LoVo (cell line): Measurements from ENCODE around the gene PPP2R3A.
"Not testable (repeated sequence)": the region's sequence is repeated elsewhere in the genome, so short reads cannot be mapped to it uniquely, and the experiment has no call there.

Experiments
- DNase-seq: peaks from one replicate; pipeline ENCODE4 v3.0.0-alpha.2; 2016; ENCODE audit warnings: low spot score

PPP2R3A gene

GRCh38 chr3:136083641-136084382 lies 118.3 kb downstream of the PPP2R3A start:
- DNase-seq, result peak; percentile 25

DNA sequence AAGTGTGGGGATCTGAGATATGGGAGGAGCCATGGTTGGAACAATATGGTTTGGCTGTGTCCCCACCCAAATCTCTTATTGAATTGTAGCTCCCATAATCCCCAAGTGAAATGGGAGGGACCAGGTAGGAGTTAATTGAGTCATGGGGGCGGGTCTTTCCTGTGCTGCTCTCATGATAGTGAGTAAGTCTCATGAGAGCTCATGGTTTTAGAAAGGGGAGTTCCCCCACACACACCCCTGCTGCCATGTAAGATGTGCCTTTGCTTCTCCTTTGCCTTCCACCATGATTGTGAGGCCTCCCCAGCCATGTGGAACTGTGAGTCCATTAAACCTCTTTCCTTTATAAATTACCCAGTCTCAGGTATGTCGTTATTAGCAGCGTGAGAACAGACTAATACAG lies 119.5 kb downstream of the PPP2R3A start:
- DNase-seq, result not testable (repeated sequence)

DNA sequence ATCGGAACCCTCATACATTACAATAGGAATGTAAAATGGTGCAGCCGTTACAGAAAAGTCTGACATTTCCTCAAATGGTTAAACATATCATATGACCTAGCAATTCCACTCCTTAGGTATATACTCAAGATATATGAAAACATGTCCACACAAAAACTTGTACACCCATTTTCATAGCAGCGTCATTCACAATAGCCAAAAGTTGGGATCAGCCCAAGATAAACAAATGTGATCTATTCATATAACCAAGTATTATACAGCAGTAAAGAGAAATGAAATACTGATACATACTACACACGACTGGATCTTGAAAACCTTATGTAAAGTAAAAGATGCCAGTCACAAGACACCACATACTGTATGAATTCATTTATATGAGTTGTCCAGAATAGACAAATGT lies 128.2 kb downstream of the PPP2R3A start:
- DNase-seq, result no peak

- DNase-seq, result no peak
Observed at GRCh38 chr3:136105044-136105443, 139.5 kb downstream of the PPP2R3A start.

- no peak for DNase-seq
Observed at GRCh38 chr3:136106101-136106500, 140.6 kb downstream of the PPP2R3A start.

- DNase-seq, result no peak
Observed at GRCh38 chr3:136109499-136109898, 144.0 kb downstream of the PPP2R3A start.

DNA sequence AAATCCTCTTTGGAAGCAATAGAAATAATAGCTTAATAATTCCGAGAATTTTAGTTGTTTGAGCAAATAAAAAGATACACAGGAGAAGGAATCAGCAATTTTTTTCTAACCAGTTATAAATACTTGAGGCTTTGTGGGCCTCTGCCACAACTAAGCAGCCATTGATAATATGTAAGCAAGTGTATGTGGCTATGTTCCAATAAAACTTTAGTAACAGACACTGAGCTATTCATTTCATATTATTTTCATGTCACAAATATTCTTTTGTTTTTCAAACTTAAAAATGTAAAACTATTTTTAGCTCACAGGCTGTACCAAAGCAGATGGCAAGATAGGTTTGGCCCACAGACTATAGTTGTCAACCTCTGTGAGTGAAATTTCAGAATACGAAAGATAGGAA lies 145.0 kb downstream of the PPP2R3A start:
- DNase-seq, result no peak

GRCh38 chr3:136114421-136114820 lies 148.9 kb downstream of the PPP2R3A start:
- no peak for DNase-seq

DNA sequence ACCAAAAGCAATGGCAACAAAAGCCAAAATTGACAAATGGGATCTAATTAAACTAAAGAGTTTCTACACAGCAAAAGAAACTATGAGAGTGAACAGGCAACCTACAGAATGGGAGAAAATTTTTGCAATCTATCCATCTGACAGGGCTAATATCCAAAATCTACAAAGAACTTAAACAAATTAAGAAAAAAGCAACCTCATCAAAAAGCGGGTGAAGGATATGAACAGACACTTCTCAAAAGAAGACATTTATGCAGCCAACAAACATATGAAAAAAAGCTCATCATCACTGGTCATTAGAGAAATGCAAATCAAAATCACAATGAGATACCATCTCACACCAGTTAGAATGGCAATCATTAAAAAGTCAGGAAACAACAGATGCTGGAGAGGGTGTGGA lies 153.8 kb downstream of the PPP2R3A start:
- DNase-seq, result not testable (repeated sequence)

DNA sequence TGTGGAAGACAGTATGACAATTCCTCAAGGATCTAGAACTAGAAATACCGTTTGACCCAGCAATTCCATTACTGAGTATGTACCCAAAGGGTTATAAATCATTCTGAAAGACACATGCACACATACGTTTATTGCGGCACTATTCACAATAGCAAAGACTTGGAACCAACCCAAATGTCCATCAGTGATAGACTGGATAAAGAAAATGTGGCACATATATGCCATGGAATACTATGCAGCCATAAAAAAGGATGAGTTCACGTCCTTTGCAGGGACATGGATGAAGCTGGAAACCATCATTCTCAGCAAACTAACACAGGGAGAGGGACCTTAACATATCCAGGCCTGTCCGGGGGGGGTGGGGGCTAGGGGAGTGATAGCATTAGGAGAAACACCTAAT lies 154.3 kb downstream of the PPP2R3A start:
- not testable (repeated sequence) for DNase-seq

DNA sequence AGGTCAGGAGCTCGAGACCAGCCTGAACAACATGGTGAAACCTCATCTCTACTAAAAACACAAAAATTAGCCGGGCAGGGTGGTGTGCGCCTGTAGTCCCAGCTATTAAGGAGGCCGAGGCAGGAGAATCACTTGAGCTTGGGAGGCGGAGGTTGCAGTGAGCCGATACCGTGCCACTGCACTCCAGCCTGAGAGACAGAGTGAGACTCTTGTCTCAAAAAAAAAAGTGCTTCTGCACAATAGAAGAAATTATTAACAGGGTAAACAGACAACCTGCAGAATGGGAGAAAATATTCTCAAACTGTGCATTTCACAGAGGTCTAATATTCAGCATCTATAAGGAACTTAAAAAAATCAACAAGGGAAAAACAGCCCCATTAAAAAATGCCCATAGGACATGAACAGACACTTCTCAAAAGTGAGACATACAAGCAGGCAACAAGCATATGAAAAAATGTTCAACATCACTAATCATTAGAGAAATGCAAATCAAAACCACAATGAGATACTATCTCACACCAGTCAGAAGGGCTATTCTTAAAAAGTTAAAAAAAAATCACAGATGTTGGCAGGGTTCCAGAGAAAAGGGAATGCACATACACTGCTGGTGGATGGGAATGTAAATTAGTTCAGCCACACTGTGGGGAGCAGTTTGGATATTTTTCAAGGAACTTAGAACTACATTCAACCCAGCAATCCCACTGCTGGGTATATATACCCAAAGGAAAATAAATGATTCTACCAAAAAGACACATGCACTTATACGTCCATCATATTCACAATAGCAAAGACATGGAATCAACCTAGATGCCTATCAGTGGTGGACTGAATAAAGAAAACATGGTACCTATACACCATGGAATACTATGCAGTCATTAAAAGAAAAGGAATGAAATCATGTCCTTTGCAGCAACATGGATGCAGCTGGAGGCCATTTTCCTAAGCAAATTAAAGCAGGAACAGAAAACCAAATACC lies 155.1 kb downstream of the PPP2R3A start:
- no peak for DNase-seq

- DNase-seq, result no peak
Observed at GRCh38 chr3:136122006-136122405, 156.5 kb downstream of the PPP2R3A start.

- DNase-seq, result not testable (repeated sequence)
Observed at GRCh38 chr3:136131647-136132046, 166.1 kb downstream of the PPP2R3A start.

DNA sequence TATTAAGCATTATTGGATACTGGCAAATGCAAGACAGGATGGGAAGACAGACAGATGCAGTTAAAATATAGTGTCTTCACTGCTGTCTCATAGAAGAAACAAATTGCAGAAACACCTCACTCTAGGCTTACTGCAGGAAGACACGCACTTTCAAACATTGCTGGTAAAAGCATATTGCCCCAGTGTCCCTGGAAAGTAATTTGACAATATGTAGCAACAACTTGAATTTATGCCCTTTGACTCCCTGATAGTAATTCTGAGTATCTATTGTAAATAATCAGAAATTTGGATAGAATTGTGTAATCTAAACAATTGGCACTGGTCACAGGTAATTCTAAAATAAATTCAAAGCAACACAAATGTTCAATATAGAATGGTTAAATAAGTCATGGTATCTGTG lies 168.6 kb downstream of the PPP2R3A start:
- no peak for DNase-seq

- no peak for DNase-seq
Observed at GRCh38 chr3:136135039-136135802, 169.7 kb downstream of the PPP2R3A start.

DNA sequence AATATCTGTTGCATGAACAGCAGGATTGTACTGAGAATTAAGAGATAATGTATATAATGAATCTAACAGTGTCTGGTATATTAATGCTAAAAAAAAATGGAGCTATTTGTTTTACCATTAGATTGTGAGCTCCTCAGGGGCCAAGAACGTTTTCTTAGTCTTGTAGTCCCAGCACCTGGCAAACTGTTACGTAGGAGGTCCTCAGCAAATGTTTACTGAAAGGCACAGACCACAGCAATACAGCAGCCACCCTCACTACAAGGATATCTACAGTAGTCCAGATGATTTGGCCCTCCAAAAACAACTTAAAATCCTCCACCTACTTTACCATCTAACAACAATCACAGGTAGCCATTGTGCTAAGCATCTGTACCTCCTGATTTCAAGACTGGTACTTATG lies 170.9 kb downstream of the PPP2R3A start:
- DNase-seq, result no peak

DNA sequence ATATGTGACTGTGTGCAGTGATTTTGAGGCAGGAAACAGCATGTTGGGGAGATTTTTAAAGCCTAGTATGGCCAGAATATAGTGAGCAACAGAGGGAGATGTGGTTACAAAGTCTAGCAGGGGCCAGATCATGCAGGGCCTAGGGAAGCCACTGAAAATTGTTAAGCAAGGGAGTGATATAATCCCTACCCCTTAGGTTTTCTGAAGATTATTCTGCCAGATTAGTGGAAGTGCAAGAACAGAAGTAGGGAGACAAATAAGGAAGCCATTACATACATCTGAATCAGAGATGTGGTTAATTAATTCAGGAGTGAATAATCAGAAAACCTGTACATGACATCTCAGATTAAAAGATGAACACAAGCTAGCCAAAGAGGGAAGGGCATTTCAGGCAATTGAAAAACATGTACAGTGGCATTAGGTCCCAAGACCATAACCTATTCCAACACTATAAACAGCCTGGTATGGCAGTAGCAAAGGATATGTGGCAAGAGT lies 175.8 kb downstream of the PPP2R3A start:
- no peak for DNase-seq

DNA sequence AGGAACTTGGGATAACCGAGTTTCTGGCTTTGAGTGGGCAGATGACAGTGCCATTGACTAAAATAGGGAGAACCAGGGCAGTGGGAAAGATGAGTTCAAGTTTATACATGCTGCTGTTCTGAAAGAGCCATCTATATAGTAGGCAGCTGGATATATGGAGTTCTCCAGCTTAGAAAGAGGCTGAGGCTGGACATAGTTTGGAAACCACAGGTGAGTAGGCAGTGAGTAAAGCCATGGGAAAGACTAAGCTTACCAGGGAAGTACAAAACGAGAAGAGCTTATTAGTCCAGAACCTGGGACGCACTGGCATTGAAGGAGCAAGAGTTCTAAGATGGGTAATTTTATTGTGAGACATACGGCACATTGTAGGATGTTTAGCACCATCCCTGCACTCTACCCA lies 176.4 kb downstream of the PPP2R3A start:
- DNase-seq, result no peak

DNA sequence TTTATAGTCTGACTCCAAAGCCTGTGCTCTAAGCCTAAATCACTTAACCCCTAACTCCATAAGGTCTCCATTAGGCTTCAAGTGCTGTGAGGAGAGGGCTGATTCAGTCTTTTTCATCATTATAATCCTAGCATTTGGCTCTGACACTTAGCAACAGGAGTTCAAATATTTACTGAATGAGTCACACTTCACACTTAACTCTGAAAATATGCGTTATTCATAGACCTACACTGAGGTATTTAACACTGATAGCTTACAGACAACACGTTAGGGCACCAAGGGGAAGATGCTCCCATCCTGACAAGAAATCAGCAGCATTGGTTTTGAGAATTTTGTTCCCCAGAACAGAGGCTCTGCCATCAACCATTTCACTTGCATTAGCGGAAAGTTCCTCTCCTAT lies 177.1 kb downstream of the PPP2R3A start:
- peak; percentile 77 for DNase-seq

DNA sequence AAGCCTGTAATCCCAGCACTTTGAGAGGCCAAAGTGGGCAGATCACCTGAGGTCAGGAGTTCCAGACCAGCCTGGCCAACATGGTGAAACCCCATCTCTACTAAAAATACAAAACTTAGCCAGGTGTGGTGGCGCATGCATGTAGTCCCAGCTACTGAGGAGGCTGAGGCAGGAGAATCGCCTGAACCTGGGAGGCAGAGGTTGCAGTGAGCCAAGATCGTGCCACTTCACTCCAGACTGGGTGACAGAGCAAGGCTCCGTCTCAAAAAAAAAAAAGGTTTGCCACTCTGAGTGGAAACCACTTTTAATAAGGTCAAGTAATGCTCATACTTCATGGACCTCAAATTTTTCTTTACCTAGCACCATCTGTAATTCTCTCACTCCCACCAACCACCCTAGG lies 178.9 kb downstream of the PPP2R3A start:
- DNase-seq, result not testable (repeated sequence)

DNA sequence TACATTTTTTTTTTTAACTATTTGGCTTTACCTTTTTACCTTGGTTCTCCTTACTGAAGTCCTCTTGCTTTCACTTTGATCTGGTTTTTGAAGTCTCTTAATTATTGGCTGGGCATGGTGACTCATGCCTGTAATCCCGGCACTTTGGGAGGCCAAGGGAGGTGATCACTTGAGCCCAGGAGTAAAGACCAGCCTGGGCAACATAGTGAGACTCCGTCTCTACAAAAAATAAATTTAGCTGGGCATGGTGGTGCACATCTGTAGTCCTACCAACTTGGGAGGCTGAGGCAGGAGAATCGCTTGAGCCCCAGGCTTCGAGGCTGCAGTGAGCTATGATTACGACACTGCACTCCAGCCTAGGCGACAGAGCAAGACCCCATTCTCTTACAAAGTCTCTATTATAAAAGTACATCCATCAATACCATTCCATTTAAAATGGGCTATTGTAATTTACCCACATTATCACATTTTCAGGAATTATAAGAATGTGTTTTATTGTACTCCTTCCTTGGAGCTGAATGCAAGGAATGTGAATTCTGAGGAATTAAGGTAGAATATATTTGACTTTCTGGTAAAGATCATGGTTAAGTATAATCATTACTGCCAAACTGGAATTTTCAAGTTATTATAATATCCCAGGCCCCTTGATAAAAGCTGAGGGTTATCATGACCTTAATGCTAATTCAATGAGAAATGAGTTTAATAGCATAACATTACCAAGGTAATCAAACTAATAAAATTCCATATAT lies 181.6 kb downstream of the PPP2R3A start:
- peak; percentile 15 for DNase-seq
